HUDEP-2 (cell line): ENCODE measurements around the gene IFNL1.
"Not testable (repeated sequence)": the region's sequence is repeated elsewhere in the genome, so short reads cannot be mapped to it uniquely, and the experiment has no call there.

Experiments
- DNase-seq, 76 experiments: peaks; one replicate each; lab custom pipeline; 2025; ENCODE audit not compliant: unreplicated experiment in 76 of 76; lab: John Stamatoyannopoulos, UW

The IFNL1 gene

GRCh38 chr19:39307822-39308530, 11.8 kb downstream of the IFNL1 start:
- DNase-seq: no peak

DNA sequence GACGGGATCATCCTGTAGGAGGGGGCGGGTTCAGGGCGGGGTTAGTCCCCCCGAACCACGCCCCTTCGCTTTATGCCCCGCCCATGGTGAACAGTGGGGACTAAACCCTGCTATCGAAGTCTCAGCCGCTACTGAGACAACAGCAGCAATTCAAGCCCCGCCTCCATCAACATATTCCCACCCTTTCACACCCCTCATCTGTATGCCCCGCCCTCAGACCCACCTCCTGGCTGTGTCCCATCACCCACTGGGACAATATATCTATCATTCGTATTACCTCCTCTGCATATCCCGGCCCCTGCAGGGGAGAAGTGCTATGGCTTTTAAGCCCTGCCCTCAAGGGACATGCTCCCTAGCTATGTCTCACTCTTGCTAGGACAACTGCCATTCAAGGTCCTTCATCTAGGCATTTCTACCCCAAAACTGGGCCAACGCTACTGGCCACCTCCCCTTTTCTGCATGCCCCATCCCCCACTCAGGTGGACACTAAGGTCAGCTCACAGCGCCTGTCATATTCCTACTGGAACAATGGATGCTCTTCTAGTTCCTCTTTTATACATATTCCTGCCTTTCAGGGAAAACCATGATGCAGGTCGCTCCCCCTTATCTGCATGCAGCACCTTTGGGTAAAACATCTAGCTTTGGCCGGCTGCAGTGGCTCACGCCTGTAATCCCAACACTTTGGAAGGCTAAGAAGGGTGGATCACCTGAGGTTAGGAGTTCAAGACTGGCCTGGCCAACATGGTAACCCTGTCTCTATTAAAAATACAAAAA, 12.5 kb downstream of the IFNL1 start:
- DNase-seq: peak in 5 of 76 experiments; percentile 10 to 33 (median 15)

DNA sequence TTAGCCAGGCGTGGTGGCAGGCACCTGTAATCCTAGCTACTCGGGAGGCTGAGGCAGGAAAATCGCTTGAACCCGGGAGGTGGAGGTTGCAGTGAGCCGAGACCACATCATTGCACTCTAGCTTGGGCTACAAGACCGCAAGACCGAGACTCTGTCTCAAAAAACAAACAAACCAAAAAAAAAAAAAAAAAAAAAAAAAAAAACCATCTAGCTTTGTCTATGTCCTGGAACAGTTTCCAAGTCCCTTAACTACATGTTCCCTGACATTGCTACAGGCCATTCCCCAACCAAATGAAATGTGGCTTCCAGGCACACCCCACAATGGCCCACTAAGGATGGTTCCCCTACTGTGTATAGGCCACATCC, 13.1 kb downstream of the IFNL1 start:
- DNase-seq: not testable (repeated sequence)

GRCh38 chr19:39310558-39311311, 14.5 kb downstream of the IFNL1 start:
- DNase-seq: no peak

- DNase-seq: no peak
These were observed 18.0 kb downstream of the IFNL1 start for GRCh38 chr19:39314016-39314728.

DNA sequence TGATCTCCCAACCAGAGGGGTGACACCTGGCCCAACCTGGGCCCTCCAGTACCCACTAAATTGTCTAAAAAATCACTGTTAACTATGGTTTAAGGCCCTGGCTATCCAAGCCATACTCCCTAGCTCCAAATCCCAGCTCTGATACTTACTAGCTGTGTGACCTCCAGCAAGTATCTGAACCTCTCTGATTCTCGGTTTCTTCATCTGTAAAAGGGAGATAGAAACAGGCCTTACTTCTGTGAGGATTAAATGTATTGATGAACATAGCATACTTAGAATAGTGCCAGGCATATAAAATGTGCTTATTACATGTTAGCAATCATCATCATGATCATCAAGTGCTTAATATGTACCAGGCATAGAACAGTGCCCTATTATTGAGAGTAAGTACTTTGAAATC, 19.7 kb downstream of the IFNL1 start:
- no peak for DNase-seq

DNA sequence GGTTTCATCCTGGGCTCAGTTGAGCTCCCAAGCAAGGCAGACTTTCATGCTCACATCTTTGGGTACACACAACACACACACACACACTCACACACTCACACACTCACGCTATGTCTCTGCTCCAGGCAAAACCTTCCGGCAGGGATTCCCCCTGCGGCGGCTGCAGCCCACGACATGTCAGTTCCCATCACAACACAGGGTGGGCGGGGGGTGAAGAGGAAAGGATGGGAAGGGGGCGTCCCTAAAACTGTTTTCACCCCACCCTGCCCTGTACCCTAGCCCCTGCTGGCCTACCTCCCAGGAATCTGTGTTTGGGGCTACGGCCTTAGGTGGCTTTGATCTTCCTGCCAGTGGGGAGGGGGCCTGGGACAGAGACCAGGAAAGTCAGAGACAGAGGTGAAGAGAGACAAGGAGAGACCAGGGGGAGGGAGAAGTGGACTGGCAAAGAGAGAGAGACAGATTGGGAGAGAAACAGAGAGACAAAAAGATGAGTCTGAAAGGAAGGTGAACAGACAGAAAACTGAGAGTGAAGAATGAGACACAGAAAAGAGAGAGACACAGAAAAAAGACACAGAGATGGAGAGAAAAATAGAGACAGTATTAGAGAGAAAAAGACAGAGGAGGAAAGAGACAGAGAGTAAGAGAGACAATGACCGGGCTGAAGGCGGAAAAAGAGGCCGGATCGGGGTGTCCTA, 20.6 kb downstream of the IFNL1 start:
- DNase-seq: no peak

DNA sequence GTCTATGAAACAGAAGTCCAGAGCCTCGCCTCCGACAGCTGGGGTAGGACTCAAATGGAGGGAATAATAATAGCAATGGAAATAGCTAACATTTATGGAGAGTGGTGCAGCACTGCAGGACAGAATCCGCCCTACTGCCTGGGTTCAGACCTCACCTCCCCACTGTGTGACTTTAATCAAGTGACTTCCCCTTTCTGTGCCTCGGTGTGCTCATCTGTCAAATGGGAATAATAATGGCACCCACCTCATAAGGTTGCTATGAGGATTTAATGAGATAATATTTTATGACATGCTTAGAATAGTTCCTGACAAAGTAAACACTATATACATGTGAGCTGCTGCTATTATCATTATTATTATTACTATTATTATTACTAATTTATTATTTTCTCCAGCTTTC, 21.3 kb downstream of the IFNL1 start:
- DNase-seq: no peak

GRCh38 chr19:39318071-39318470, 21.9 kb downstream of the IFNL1 start:
- no peak for DNase-seq

DNA sequence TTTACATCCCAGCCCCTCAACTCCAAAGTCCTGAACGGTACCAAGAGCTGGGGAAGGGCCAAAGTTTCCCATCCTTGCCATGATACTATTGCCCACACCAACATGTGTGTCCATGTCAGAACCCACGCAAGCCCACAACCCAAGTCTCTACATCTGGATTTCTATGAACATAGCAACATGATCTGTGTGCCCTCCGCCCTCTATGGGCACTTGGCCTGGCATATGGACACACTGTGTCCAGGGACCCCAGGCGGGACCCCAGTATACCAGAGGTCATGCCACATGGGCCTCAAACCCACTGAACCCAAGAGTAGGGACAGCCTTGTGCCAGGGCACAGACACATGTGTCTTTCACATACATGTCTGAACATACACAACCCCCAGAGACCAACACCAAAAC, 22.5 kb downstream of the IFNL1 start:
- no peak for DNase-seq

DNA sequence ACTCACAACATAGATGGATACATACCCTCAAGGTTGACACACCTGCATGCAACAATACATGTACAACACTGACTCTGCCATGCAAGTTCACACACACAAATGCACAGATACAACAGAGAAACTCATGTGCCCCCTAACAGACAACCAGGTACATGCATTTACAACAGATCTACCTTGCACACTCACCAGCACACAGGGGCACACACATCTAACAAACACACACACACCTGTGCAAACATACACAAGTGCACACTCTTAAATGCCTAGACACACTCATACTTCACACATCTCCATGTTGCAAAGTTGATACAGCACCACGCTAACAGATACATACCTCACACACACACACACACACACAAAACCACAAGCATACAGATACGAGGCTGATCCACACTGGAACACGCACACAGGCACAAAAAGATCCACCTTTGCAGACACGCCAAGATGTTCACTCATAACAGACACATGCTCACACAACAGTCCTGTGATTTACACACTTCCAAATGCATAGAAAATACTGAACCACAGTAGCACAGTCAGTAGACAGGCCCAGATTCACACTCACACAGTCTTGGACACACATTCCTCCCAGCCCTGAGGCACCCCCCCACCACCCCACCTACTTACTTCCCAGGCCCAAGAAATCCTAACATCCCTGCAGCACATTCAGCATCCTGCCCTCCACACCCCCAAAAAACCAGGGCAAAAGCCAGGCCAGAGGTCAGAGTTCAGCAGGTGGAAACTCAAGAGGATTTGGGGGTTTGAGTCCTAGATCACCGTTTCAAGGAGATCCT, 23.1 kb downstream of the IFNL1 start:
- DNase-seq: no peak

GRCh38 chr19:39319892-39320248, 23.7 kb downstream of the IFNL1 start:
- DNase-seq: no peak

DNA sequence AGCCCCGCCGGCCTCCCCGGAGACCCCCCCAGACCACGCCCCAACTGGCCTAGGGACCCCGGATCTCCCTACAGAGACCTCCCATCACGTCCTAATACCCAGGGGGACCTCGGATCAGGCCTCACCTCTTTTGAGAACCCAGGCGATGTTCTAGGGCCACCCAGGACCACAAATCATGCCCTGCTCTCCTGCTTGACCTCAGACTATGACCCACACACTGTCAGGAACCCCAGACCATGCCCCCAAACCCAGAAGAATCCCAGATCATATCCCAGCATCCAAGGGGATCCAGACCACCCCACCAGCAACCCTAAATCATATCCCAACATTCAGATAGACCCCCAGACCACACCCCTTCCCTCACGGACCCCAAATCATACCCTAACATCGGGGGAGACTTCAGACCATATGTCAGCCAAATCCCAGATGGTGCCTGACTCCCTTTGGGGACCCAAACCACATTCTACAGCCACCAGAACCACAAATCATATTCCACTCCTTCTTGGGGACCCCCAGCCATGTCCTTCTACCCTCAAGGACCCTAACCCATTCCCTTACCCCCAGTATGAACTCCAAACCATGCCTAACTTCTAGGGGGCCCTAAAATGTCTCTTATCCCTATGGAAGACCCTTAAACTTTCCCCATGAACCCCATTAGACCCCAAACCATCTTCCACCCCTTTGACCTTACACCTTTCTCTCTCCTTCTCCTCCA, 25.1 kb downstream of the IFNL1 start:
- no peak for DNase-seq

- no peak for DNase-seq
These were observed 25.6 kb downstream of the IFNL1 start for GRCh38 chr19:39321832-39322176.

DNA sequence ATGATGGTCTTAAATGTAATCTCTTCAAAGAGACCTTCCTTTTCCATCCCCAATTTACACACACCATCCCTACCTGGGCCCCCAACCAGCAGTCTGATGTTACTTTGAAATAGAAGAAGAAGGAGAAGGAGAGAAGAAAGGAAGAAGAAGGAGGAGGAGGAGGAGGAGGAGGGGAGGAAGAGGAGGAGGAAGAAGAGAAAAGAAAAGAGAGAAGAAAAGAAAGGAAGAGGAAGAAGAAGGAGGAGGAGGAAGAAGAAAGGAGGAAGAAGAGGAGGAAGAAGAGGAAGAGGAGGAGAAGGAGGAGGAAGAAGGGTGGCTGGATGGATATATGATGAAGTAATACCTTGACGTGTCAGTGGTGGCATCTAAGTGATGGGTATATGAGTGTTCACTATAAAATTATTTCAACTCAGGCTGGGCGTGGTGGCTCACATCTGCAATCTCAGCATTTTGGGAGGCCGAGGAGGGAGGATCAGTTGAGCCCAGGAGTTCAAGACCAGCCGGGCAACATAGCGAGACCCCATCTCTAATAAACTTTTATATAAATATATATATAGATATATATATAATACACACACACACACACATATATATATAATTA, 28.1 kb downstream of the IFNL1 start:
- DNase-seq: no peak

- DNase-seq: peak in 1 of 76 experiments; percentile 21
These were observed 29.8 kb downstream of the IFNL1 start for GRCh38 chr19:39325778-39326665.

- no peak for DNase-seq
These were observed 31.3 kb downstream of the IFNL1 start for GRCh38 chr19:39327363-39328045.
